Omental fat pad (tissue), 4 donors: ENCODE results near the gene RPUSD4. TPM values are rescaled to one million over a fixed set of nuclear protein-coding genes. Genes with fewer than 3 reads are reported as not detected.

Experiments
- ATAC-seq: fragments of 150-250 bp; one replicate; pipeline ENCODE4 v1.9.1; 2016; ENCODE audit warnings: mild to moderate bottlenecking, moderate library complexity; ENCODE audit not compliant: low FRiP score
- DNase-seq: peaks from one replicate; pipeline ENCODE4 v3.0.0-alpha.2; 2019; ENCODE audit warnings: low spot score
- CTCF ChIP-seq, 3 donors: fragments of 450-650 bp; IDR thresholded peaks; one replicate each; pipeline ENCODE4 v1.5.1; 2016 to 2017; ENCODE audit warnings: antibody characterized with exemption in 3 of 3, mild to moderate bottlenecking in 3 of 3, moderate library complexity in 2 of 3
- total RNA-seq, 4 donors: library from RNA; depleted of rRNA; stranded (reverse); fragments of >200 nt; gene quantifications; one replicate each; pipeline ENCODE4 v1.1.0, GENCODE V29; 2016

RPUSD4 gene
- total RNA-seq, 4 donors from 2014 or later = 19.3 to 42.0 (median 24.0) TPM

GRCh38 chr11:126163779-126164178, 47.7 kb downstream of the RPUSD4 start:
- ATAC-seq = no peak
- TF ChIP-seq CTCF (IDR thresholded peaks at IDR 0.05) = no peak
- no peak for DNase-seq

- ATAC-seq (peak; percentile 91), DNase-seq (peak; percentile 52)
- TF ChIP-seq CTCF (IDR thresholded peaks at IDR 0.05) = no peak
Observed at GRCh38 chr11:126163074-126163700, 48.3 kb downstream of the RPUSD4 start.

GRCh38 chr11:126162306-126163030, 49.0 kb downstream of the RPUSD4 start:
- DNase-seq (no peak), ATAC-seq (no peak)
- TF ChIP-seq CTCF (IDR thresholded peaks at IDR 0.05) = no peak

GRCh38 chr11:126161023-126161391, 50.4 kb downstream of the RPUSD4 start:
- ATAC-seq (no peak), DNase-seq (no peak)
- no peak for TF ChIP-seq CTCF (IDR thresholded peaks at IDR 0.05)

- ATAC-seq = no peak
- no peak for DNase-seq
- no peak for TF ChIP-seq CTCF (IDR thresholded peaks at IDR 0.05)
Observed at GRCh38 chr11:126160345-126161022, 51.0 kb downstream of the RPUSD4 start.

- no peak for TF ChIP-seq CTCF (IDR thresholded peaks at IDR 0.05)
- ATAC-seq = no peak
- DNase-seq = no peak
Observed at GRCh38 chr11:126159719-126160344, 51.6 kb downstream of the RPUSD4 start.
